ENCODE measurements around the gene BCKDHB. TPM values are rescaled to one million over a fixed set of nuclear protein-coding genes. Genes with fewer than 3 reads are reported as not detected.

The BCKDHB gene
- total and polyA plus RNA-seq, 2 of the 4 experiments (the other 2 are of a cell fraction): 11.2 to 11.8 TPM

DNA sequence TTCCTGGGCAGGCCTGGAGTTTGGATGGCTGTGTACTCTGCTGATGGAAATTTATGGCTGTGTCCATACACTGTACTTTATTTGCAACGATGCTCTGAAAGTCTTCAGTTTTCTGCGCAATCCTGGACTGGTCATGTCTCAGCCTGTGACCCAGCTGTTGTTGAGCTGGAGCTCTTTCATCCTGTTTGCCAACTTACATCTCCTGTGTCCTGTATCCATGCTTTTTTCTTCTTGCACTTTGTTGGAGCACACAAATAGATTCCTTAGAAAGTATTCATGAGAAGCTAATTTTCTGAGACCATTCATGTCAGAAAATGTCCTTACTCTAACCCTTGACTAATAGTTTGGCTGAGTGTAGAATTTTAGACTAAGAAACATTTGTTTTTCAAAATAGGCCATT lies 251.2 kb downstream of the BCKDHB start:
- Histone ChIP-seq H3K14ac (replicated peaks; ENCODE audit: low read depth, low read length) (no peak overlapping the region), H3K79me1 (ENCODE audit: low read depth in 1 of 2, low read length in 2 of 2) (no peaks in the 10 kb centered on the region), H2AK9ac (replicated peaks; ENCODE audit: low read depth, low read length, poor library complexity) (no peak overlapping the region), H4K8ac (ENCODE audit: low read depth in 2 of 2, low read length in 2 of 2) (no peak overlapping the region), H2BK20ac (ENCODE audit: low read depth, low read length) (no peak overlapping the region), H3K9ac (ENCODE audit: low read depth, low read length) (no peak overlapping the region), H3K27me3 (ENCODE audit: control insufficient read depth, insufficient read depth, low read length) (no peaks in the 10 kb centered on the region), H3K36me3 (ENCODE audit: control insufficient read depth, insufficient read depth, low read length) (no peaks in the 10 kb centered on the region), H3K4me3 (ENCODE audit: insufficient read depth, low read depth, low read length) (no peak overlapping the region), H2AFZ (replicated peaks; ENCODE audit: low read length, poor library complexity) (no peak overlapping the region), H3K23ac (ENCODE audit: low read depth, low read length) (no peak overlapping the region), H3K4me1 (ENCODE audit: control insufficient read depth, insufficient read depth, low read length) (no peaks in the 10 kb centered on the region), H3K56ac (ENCODE audit: extremely low read depth, insufficient read depth, low read length) (no peak overlapping the region), H3K18ac (ENCODE audit: low read depth, low read length) (no peak overlapping the region), H4K5ac (ENCODE audit: low read depth, low read length) (no peak overlapping the region), H3K9me1 (ENCODE audit: insufficient read depth, low read length) (no peaks in the 10 kb centered on the region), H2BK5ac (ENCODE audit: low read depth, low read length, poor library complexity, severe bottlenecking) (no peak overlapping the region), H3K27ac (ENCODE audit: insufficient read depth, low read length) (no peak overlapping the region), H2BK120ac (ENCODE audit: low read depth, low read length) (no peak overlapping the region), H3K4ac (ENCODE audit: low read depth, low read length) (no peak overlapping the region), H2AK5ac (ENCODE audit: low read depth, low read length) (no peak overlapping the region), H3K9me3 (ENCODE audit: control insufficient read depth, insufficient read depth, low read length) (no peaks in the 10 kb centered on the region), H4K91ac (ENCODE audit: insufficient read depth, low read depth, low read length) (no peak overlapping the region), H3K4me2 (ENCODE audit: low read depth, low read length) (no peak overlapping the region), H2BK15ac (ENCODE audit: low read depth, low read length) (no peak overlapping the region), H4K20me1 (ENCODE audit: insufficient read depth, low read length) (no peaks in the 10 kb centered on the region)
- intact Hi-C loops (cut with micrococcal nuclease) (no loop called here), dilution Hi-C loops (cut with HindIII; ENCODE audit: low sequenced_read_pairs, unreplicated experiment) (no loop called here), in situ Hi-C loops (cut with MboI; ENCODE audit: low sequenced_read_pairs) (no loop called here)
- BruUV-seq (replicated peaks): no TSS peak
- ChIA-PET POLR2A (ENCODE audit: unreplicated experiment) (no interaction called here), CTCF (no interaction called here)
- ATAC-seq (ENCODE audit: low read depth) (no peak), DNase-seq (no peak)
- WGBS, 2 experiments (ENCODE audit: extremely low coverage in 2 of 2, insufficient read length in 1 of 2): no CpG with 5 or more reads among the region's 2 CpGs
- TF ChIP-seq SMC3 (IDR thresholded peaks at IDR 0.05; ENCODE audit: low read depth, low read length) (no peak), POLR2A (IDR thresholded peaks at IDR 0.05; ENCODE audit: low read depth, low read length) (no peak), FOS (IDR thresholded peaks at IDR 0.05; ENCODE audit: low read depth, low read length) (no peak), BHLHE40 (IDR thresholded peaks at IDR 0.05; ENCODE audit: low read depth, low read length) (no peak), RFX5 (IDR thresholded peaks at IDR 0.05; ENCODE audit: low read depth, low read length) (no peak), CHD1 (IDR thresholded peaks at IDR 0.05; ENCODE audit: low read depth, low read length) (no peak), MXI1 (IDR thresholded peaks at IDR 0.05; ENCODE audit: borderline replicate concordance, low read depth, low read length) (no peak)
- TF ChIP-seq, protein P1, sequence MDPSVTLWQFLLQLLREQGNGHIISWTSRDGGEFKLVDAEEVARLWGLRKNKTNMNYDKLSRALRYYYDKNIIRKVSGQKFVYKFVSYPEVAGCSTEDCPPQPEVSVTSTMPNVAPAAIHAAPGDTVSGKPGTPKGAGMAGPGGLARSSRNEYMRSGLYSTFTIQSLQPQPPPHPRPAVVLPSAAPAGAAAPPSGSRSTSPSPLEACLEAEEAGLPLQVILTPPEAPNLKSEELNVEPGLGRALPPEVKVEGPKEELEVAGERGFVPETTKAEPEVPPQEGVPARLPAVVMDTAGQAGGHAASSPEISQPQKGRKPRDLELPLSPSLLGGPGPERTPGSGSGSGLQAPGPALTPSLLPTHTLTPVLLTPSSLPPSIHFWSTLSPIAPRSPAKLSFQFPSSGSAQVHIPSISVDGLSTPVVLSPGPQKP (IDR thresholded peaks at IDR 0.05; ENCODE audit: borderline replicate concordance, low read depth, low read length): no peak
- TF ChIP-seq, protein P2, sequence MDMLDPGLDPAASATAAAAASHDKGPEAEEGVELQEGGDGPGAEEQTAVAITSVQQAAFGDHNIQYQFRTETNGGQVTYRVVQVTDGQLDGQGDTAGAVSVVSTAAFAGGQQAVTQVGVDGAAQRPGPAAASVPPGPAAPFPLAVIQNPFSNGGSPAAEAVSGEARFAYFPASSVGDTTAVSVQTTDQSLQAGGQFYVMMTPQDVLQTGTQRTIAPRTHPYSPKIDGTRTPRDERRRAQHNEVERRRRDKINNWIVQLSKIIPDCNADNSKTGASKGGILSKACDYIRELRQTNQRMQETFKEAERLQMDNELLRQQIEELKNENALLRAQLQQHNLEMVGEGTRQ (IDR thresholded peaks at IDR 0.05; ENCODE audit: low read depth, low read length): no peak

All from IMR-90 (cell line).